Prostate gland (tissue), 2 donors: ENCODE results near the gene ADPRS. TPM values are rescaled to one million over a fixed set of nuclear protein-coding genes. Genes with fewer than 3 reads are reported as not detected.

Experiments used
- DNase-seq: peaks from one replicate; pipeline ENCODE4 v3.0.0-alpha.2; 2019; ENCODE audit warnings: low spot score
- H3K27ac ChIP-seq, 2 donors: fragments of 200-600 bp; sonication (generic); 2 replicates each; pipeline ENCODE4 v1.5.1; 2017 to 2019
- H3K27me3 ChIP-seq: fragments of 200-600 bp; sonication (generic); replicated peaks from 2 replicates; pipeline ENCODE4 v1.5.1; 2019; ENCODE audit not compliant: insufficient read depth
- H3K36me3 ChIP-seq, 2 donors: fragments of 200-600 bp; sonication (generic); 1 replicate in 1 of 2; 2 replicates in 1 of 2; pipeline versions ENCODE4 v1.5.1 to v1.8.1; 2017 to 2019
- H3K4me1 ChIP-seq: fragments of 200-600 bp; sonication (generic); replicated peaks from 2 replicates; pipeline ENCODE4 v1.5.1; 2019
- H3K4me3 ChIP-seq, 2 donors: fragments of 200-600 bp; sonication (generic); 2 replicates each; pipeline ENCODE4 v1.5.1; 2017 to 2019
- H3K9me3 ChIP-seq: fragments of 200-600 bp; sonication (generic); 2 replicates; pipeline ENCODE4 v1.5.1; 2017
- CTCF ChIP-seq, 4 experiments: fragments of 200-600 bp in 2 of 4; fragments of 450-650 bp in 2 of 4; sonication (generic) in 2 of 4; IDR thresholded peaks; 1 replicate in 3 of 4; 2 replicates in 1 of 4; pipeline ENCODE4 v1.5.1; 2016 to 2019; ENCODE audit warnings: antibody characterized with exemption in 4 of 4, mild to moderate bottlenecking in 2 of 4, moderate library complexity in 2 of 4
- POLR2A ChIP-seq: fragments of 450-650 bp; IDR thresholded peaks from one replicate; pipeline ENCODE4 v1.6.1; 2016; ENCODE audit warnings: antibody characterized with exemption, mild to moderate bottlenecking
- POLR2AphosphoS5 ChIP-seq: sonication (generic); formaldehyde crosslinking; IDR thresholded peaks from one replicate; pipeline ENCODE4 v1.6.1; 2017; ENCODE audit warnings: antibody characterized with exemption
- WGBS: methylation state at CpG from one replicate; pipeline ENCODE4 v1.1.5; 2018; 5-methylcytosine and 5-hydroxymethylcytosine counted together
- intact Hi-C: fragments of 100-400 bp; cut with DNase I; formaldehyde crosslinking; loops from one replicate; pipeline ENCODE4 v1.14.2; 2022
- total RNA-seq, 2 donors: library from RNA; depleted of rRNA; stranded (reverse); fragments of >200 nt; gene quantifications; one replicate each; pipeline ENCODE4 v1.1.0, GENCODE V29; 2016

Gene ADPRS
- total RNA-seq, 2 donors from 2014 or later: 50.7 to 70.0 TPM

- H3K36me3 ChIP-seq: peaks cover 4 to 22% of the 10 kb centered on the region in 2 donors
Observed at GRCh38 chr1:36094621-36095061, 5.9 kb downstream of the ADPRS start.

GRCh38 chr1:36095760-36096405, 7.2 kb downstream of the ADPRS start:
- Histone ChIP-seq H3K4me1 (no peaks in the 10 kb centered on the region), H3K27ac (no peak overlapping the region), H3K36me3 (peaks cover 4 to 22% of the 10 kb centered on the region in 2 donors), H3K9me3 (no peaks in the 10 kb centered on the region), H3K4me3 (no peak overlapping the region), H3K27me3 (no peaks in the 10 kb centered on the region)
- DNase-seq: no peak
- 61% methylated on average over 15 of the region's 15 CpGs for WGBS
- intact Hi-C loops: loop anchor here (5.0 kb wide), 1 partner anchor 91 kb away; no protein-coding TSS in a partner anchor
- TF ChIP-seq POLR2A (no peak), CTCF (IDR thresholded peaks at IDR 0.05) (no peak), POLR2AphosphoS5 (no peak)

More at GRCh38 chr1:36094621-36095061, 5.9 kb downstream of the ADPRS start:
- 80% methylated on average over 8 of the region's 8 CpGs for WGBS
- Histone ChIP-seq H3K9me3 (no peaks in the 10 kb centered on the region), H3K27ac (no peak overlapping the region), H3K27me3 (no peaks in the 10 kb centered on the region), H3K4me3 (no peak overlapping the region), H3K4me1 (peaks cover 4% of the 10 kb centered on the region)
- no peak for DNase-seq
- TF ChIP-seq POLR2AphosphoS5: no peak
- TF ChIP-seq CTCF (IDR thresholded peaks at IDR 0.05): no peak
- no peak for TF ChIP-seq POLR2A
- intact Hi-C loops: loop anchor here (5.0 kb wide), 1 partner anchor 93 kb away; no protein-coding TSS in a partner anchor

GRCh38 chr1:36096500-36097432, 8.1 kb downstream of the ADPRS start:
- no peaks in the 10 kb centered on the region for H3K4me1 ChIP-seq
- no peak for TF ChIP-seq CTCF (IDR thresholded peaks at IDR 0.05)
- no peak for TF ChIP-seq POLR2AphosphoS5
- no peak for TF ChIP-seq POLR2A
- no peak for DNase-seq
- no peak overlapping the region for H3K27ac ChIP-seq
- WGBS: 73% methylated on average over 13 of the region's 16 CpGs
- peaks cover 4 to 19% of the 10 kb centered on the region in 2 donors for H3K36me3 ChIP-seq
- H3K4me3 ChIP-seq: no peak overlapping the region
- intact Hi-C loops: loop anchor here (5.0 kb wide), 1 partner anchor 91 kb away; no protein-coding TSS in a partner anchor
- H3K27me3 ChIP-seq: no peaks in the 10 kb centered on the region
- H3K9me3 ChIP-seq: no peaks in the 10 kb centered on the region

GRCh38 chr1:36097693-36098585, 9.2 kb downstream of the ADPRS start:
- WGBS: 87% methylated on average over 32 of the region's 33 CpGs
- no peak for DNase-seq
- H3K4me1 ChIP-seq: no peaks in the 10 kb centered on the region
- no peaks in the 10 kb centered on the region for H3K9me3 ChIP-seq
- peaks cover 2 to 16% of the 10 kb centered on the region in 2 donors for H3K36me3 ChIP-seq
- H3K4me3 ChIP-seq: no peak overlapping the region
- H3K27me3 ChIP-seq: no peaks in the 10 kb centered on the region
- TF ChIP-seq POLR2A: no peak
- no peak for TF ChIP-seq POLR2AphosphoS5
- TF ChIP-seq CTCF (IDR thresholded peaks at IDR 0.05): no peak
- H3K27ac ChIP-seq: no peak overlapping the region
- intact Hi-C loops: loop anchor here (5.0 kb wide), 1 partner anchor 89 kb away; no protein-coding TSS in a partner anchor
